HG03108 (cell line): ENCODE results near the gene COX4I2.

ENCODE experiments used
- ATAC-seq: cut with Tn5 transposase; IDR thresholded peaks from one replicate; pipeline ENCODE4 v1.9.1; 2021; ENCODE audit warnings: moderate library complexity; ENCODE audit not compliant: unreplicated experiment

COX4I2 gene

GRCh38 chr20:31693987-31694661 lies 56.4 kb downstream of the COX4I2 start:
- no peak for ATAC-seq
